GM19328 (cell line): Measurements from ENCODE around the gene GNAL.

Experiments
- ATAC-seq: cut with Tn5 transposase; IDR thresholded peaks from one replicate; pipeline ENCODE4 v1.9.1; 2021; ENCODE audit warnings: mild to moderate bottlenecking, moderate library complexity; ENCODE audit not compliant: unreplicated experiment

The GNAL gene

GRCh38 chr18:11721720-11722119 is 32.7 kb downstream of the GNAL start:
- no peak for ATAC-seq

GRCh38 chr18:11724781-11725180 is 35.7 kb downstream of the GNAL start:
- no peak for ATAC-seq

GRCh38 chr18:11726556-11726955 is 37.5 kb downstream of the GNAL start:
- ATAC-seq, result no peak

DNA sequence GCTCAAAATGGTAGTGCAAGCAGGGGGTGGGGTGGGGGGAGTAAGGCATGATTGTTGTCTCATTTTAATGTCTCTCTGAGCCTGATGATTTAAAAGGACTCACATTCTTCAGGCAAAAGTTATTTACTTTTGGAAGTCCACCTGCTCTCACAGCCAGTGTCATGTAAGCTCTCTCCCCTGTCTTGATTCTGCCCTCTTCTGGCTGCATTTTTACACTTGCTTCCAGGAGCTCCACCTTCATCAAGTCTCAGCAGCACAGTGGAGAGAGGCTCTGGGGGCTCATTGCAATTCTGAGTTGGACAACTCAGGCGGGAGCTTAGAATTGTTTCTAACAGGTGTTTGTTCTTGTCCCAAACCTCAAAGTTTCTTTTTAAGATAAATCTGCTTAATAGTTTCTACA is 39.2 kb downstream of the GNAL start:
- no peak for ATAC-seq

GRCh38 chr18:11729556-11729955 is 40.5 kb downstream of the GNAL start:
- ATAC-seq, result no peak

DNA sequence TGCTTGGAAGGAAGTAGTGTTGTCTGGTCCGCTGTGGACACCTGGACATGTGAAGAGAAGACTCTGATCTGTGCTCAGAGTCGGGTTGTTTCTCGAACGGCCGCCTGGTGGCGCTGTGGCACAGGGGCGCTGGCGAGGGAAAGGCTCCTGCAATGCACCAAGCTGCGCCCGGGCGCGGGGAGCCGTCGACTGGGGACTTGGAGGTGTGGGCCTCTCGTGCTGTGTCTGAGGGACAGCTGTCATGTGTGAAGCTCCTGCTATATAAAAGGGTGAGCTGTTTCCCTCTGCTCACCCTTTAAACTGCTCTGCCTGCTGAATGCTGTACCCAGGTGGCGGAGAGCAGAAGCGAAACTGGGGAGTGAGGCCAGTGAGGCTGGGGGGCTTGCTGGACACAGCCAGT is 44.0 kb downstream of the GNAL start:
- ATAC-seq, result no peak

- no peak for ATAC-seq
These were observed 47.6 kb downstream of the GNAL start for GRCh38 chr18:11736656-11737055.

GRCh38 chr18:11739893-11740292 is 50.8 kb downstream of the GNAL start:
- ATAC-seq, result no peak

DNA sequence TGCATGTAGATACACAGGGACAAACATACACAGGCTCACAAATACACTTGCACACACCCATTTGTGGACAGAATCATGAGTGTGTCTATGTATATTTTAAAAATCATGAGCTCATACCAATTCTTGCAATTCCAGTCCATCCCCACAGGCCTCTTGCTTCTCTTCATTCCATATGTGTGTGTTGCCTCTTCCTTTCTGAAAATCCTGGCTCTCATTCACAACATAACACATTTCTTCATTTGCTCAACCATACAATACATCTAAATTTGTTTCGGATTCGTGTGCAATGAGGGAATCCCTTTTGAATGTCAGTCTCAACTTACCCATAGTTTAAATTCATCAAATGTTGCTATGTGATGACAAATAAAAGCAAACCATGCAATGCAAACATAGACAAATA is 51.4 kb downstream of the GNAL start:
- ATAC-seq, result no peak

DNA sequence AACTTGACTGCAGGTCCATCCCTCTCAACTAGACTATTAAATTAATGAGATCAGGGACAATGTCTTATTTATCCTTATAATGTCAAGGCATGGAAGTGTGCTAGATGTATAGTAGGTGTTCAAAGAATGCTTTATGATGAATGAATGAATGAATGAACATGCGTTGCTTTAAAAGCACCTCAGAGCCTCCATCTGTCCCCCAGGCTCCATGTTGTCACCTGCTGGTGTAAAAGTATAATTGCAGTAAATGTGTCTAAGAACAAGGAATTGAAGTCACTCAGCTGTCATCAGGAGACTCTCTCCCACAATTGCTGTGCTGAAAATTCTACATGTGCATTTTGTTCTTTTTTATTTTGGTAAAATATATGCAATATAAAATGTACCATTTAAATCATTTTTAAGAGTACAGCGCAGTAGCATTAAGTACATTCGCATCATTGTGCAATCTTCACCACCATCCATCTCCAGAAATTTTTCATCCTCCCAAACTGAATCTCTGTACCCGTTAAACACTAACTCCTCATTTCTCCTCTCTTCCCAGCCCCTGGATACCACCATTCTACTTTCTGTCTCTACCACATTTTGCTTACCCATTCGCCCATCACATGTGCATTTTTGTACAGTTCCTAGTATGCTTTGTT is 52.6 kb downstream of the GNAL start:
- no peak for ATAC-seq

DNA sequence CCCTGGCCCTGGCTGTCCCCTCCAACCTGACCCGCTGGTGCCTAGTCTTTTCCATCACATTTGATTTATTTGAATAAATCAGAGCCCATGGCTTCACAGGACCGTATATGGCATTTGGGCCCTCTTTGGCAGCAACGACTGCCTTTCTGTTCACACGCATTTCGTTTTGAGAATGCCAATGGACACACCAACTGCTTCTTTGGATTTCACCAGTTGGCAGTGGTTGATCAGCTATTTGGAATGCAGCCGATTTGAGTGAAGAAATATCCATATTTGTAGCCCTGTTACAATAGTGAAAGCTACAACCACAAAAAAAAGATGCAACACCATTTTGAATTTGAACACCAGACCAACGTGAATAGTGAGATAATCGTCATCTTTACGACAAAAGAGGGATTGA is 56.5 kb downstream of the GNAL start:
- no peak for ATAC-seq

DNA sequence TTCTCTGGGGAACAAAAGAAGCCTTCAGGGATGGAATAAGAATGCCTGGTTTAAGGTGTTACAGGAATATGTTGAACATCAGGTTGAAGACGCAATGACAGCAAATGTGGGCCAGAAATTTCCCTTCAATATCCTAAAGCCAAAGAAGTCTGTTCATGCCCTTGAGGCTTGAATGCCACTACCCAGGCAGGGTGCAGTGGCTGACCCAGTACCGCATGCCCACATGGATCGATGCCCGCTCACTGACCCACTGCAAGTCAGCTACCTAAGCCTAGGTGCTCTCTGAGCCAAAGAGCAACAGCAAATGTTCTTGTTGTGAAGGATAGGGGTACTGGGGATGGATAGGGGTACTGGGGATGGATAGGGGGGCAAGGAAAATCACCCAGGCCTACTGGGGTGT is 58.2 kb downstream of the GNAL start:
- no peak for ATAC-seq

- ATAC-seq, result no peak
These were observed 58.7 kb downstream of the GNAL start for GRCh38 chr18:11747731-11748130.

DNA sequence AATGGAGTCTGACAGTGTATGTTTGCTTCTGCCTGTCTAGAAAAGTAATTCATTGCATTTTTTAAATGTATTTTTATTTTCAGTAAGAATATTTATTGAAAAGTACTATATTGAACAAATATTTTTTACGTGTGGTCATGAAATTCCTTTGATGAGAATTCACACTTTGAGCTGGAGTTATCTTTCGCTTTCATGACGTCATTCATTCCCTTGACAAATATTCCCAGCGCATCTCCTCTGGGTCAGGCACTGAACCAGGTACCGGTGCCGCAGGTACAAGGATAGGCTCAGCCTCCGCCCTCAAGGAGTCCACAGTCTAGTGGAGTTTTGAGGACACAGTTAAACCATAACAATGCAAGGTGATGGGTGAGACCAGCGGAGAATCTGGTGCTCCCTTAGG is 60.2 kb downstream of the GNAL start:
- no peak for ATAC-seq

DNA sequence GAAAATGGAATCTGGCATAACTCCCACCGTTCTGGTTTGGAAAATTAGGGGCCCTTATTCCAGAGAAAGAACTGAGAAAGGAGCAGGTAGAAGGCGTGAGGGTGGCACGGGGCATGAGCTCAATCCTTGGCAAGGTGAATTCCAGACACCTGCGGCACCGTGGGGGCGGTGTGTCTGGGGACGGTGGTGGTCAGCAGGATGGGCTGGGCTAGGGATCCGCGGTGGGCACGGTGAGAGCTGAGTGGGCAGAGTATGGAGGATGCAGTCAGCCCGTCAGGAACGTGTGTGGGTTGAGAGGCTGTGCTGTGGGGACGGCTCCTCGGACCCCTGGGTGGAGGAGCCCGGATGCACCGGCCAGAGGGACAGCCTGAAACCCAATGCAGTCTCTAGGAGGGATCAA is 61.1 kb downstream of the GNAL start:
- no peak for ATAC-seq

DNA sequence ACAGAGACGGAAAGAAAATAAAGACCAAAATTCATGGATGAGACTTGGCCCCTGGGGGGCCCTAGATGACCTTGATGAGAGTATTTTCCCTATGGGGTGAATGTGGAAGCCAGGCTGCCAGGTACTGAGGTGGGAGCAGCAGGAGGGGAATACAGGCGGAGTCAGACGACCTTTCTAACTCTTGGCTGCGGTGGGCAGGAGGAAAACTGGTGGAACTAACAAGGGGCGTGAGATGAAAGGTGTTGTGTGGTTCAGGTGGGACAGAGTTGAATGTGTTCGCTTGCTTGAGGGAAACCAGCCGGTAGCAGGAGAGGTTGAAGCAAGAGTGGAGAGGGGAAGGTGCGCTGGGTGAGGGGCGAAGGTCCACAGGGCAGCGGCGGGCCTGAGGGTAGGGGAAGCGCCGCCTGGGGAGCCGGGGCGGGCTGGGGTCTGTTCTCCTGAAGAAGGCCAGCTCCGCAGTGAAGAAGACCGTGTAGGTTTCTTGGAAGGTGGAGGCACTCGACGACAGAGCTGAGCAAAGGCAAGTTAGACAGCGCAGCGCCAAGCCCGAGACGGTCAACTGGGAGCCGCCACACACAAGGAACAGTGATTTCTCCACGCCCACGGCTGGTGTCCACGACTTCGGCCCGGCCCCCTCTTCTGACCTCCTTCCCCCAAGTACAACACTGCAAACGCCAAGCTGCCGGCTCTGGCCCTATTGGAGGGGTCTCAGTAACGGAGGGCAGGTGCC is 61.7 kb downstream of the GNAL start:
- no peak for ATAC-seq

- ATAC-seq, result no peak
These were observed 62.5 kb downstream of the GNAL start for GRCh38 chr18:11751341-11752115.

DNA sequence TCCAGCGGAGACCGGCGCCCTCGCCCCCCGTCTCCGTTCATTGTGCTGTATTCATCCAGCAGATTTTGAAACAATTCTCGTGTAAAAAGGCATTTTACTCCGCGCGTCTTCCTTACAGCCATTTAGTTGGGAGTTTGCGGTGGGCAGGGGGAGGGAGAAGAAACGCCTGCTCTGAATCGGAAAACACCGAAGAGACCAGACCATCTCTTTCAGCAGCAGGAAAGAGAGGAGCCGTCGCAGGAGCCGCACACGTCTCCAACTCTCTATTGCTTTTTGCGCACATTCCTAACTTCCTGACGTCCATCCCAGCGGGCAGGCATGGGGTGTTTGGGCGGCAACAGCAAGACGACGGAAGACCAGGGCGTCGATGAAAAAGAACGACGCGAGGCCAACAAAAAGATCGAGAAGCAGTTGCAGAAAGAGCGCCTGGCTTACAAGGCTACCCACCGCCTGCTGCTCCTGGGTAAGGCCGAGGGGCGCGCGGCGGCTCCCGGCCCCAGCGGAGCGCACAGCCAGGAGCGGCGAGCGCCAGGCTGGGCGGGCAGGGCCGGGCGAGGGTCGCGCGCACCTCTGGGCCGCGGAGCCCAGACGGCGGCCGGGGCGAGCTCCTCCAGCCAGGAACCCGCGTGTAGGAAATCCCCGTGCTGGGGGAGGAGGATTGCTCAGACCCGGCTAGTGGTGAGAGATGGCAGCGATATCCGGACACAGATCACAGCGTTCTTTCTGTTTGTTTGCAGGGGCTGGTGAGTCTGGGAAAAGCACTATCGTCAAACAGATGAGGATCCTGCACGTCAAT is 63.2 kb downstream of the GNAL start:
- no peak for ATAC-seq

DNA sequence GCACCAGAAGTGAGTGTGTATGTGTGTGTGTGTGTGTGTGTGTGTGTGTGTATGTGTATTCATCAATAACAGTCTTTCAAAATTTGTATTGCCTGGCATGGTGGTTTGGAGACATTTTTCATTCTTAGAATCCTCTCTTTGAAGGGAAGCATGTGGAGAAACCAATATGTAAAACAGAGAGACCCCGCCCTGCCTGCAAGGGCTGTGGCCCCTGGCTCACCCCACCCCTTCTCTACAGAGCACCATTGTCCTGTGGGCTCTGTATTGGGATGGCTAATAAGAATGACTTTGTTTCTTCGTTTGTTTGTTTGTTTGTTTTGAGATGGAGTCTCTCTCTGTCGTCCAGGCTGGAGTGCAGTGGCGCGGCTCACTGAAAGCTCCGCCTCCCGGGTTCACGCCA is 65.9 kb downstream of the GNAL start:
- no peak for ATAC-seq

DNA sequence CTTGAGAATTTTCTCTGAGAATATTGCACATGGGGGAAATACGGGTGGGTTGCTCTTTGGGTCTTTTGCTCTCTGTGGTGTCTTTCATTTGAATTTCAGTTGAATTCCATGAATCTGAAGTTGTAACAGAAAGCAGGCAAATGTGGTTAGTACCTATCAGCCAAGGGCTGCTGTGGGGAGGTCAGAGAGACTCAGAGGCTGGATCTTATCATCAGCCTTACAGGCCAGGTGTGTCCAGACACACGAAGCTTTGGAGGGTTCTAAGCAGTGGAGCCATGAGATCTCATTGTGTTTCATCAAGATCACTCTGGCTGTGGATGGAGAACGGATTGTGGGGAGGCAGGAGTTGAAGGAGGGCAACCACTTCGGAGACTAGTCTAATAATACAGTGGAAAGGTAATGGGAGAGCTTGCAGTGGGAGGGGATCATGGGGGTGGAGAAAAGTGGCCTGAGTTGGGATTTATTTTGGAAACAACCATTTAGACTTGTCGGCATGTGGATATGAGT is 68.1 kb downstream of the GNAL start:
- no peak for ATAC-seq

GRCh38 chr18:11759456-11759855 is 70.4 kb downstream of the GNAL start:
- ATAC-seq, result no peak
